H1 (cell line): ENCODE results near the gene MT1H. TPM values are rescaled to one million over a fixed set of nuclear protein-coding genes. Genes with fewer than 3 reads are reported as not detected.

Experiments
- CTCF ChIA-PET: fragments of 300-600 bp; sonication (Branson Sonifier 250); formaldehyde crosslinking; loops from one replicate; lab custom pipeline; 2021; ENCODE audit not compliant: partially characterized antibody; lab: Charles Lee
- POLR2A ChIA-PET: fragments of 300-600 bp; sonication (Branson Sonifier 250); formaldehyde crosslinking; loops from one replicate; lab custom pipeline; 2021; ENCODE audit warnings: inconsistent platforms; ENCODE audit not compliant: partially characterized antibody; lab: Charles Lee
- DNase-seq, 2 experiments: peaks; one replicate each; pipeline versions ENCODE4 v3.0.0 to v3.0.0-alpha.2; 2010 to 2022; ENCODE audit warnings: low spot score in 2 of 2, low read depth in 1 of 2, mixed read lengths in 1 of 2
- FAIRE-seq: peaks from 2 replicates; lab custom pipeline; 2011; peaks lifted over from hg19 to GRCh38; lab: Jason Lieb, UNC
- H2AFZ ChIP-seq: 2 replicates; pipeline ENCODE4 v1.8.1; 2012; ENCODE audit warnings: low read length, inconsistent platforms
- H2AK5ac ChIP-seq: 2 replicates; pipeline ENCODE4 v1.6.1; 2013; ENCODE audit warnings: low read depth, low read length
- H2BK120ac ChIP-seq: replicated peaks from 2 replicates; pipeline ENCODE3; 2013; ENCODE audit warnings: low read depth, low read length, inconsistent platforms
- H2BK12ac ChIP-seq: 2 replicates; pipeline ENCODE4 v1.6.1; 2013; ENCODE audit warnings: low read depth, low read length
- H2BK15ac ChIP-seq: 2 replicates; pipeline ENCODE4 v1.6.1; 2013; ENCODE audit warnings: low read length
- H2BK20ac ChIP-seq: 2 replicates; pipeline ENCODE4 v1.6.1; 2013; ENCODE audit warnings: low read length
- H2BK5ac ChIP-seq: 2 replicates; pipeline ENCODE4 v1.6.1; 2013; ENCODE audit warnings: low read depth, low read length
- H3K14ac ChIP-seq: 2 replicates; pipeline ENCODE4 v1.6.1; 2013; ENCODE audit warnings: inconsistent platforms; ENCODE audit not compliant: insufficient read length
- H3K18ac ChIP-seq: 2 replicates; pipeline ENCODE4 v1.6.1; 2013; ENCODE audit warnings: low read length; ENCODE audit errors: extremely low read depth
- H3K23ac ChIP-seq: 2 replicates; pipeline ENCODE4 v1.6.1; 2013; ENCODE audit warnings: inconsistent platforms; ENCODE audit not compliant: insufficient read length
- H3K23me2 ChIP-seq: 2 replicates; pipeline ENCODE4 v1.6.1; 2013; ENCODE audit warnings: low read depth, low read length
- H3K27ac ChIP-seq: 2 replicates; pipeline ENCODE4 v1.6.1; 2011; ENCODE audit warnings: low read depth, low read length, inconsistent platforms
- H3K27me3 ChIP-seq, 4 experiments: replicated peaks in 1 of 4; 1 replicate in 1 of 4; 2 replicates in 3 of 4; pipeline versions ENCODE4 v1.6.1 to v1.8.1; 2011 to 2013; ENCODE audit warnings: low read length in 3 of 4, mild to moderate bottlenecking in 3 of 4, inconsistent platforms in 2 of 4, mixed read lengths in 2 of 4, moderate library complexity in 1 of 4; ENCODE audit not compliant: control insufficient read depth in 3 of 4, insufficient read depth in 3 of 4; ENCODE audit errors: extremely low read depth in 1 of 4
- H3K36me3 ChIP-seq, 4 experiments: 2 replicates each; pipeline versions ENCODE4 v1.6.1 to v1.8.1; 2011 to 2013; ENCODE audit warnings: mild to moderate bottlenecking in 4 of 4, low read length in 3 of 4, moderate library complexity in 2 of 4, control low read depth in 1 of 4, inconsistent platforms in 1 of 4; ENCODE audit not compliant: insufficient read depth in 4 of 4, control insufficient read depth in 2 of 4
- H3K4ac ChIP-seq: replicated peaks from 2 replicates; pipeline ENCODE3; 2013; ENCODE audit warnings: low read length, low read depth, mixed read lengths, inconsistent platforms; ENCODE audit not compliant: insufficient read length
- H3K4me1 ChIP-seq, 4 experiments: replicated peaks in 1 of 4; 1 replicate in 1 of 4; 2 replicates in 3 of 4; pipeline versions ENCODE4 v1.6.1 to v1.8.1; 2011 to 2013; ENCODE audit warnings: low read length in 3 of 4, inconsistent platforms in 2 of 4, mixed read lengths in 1 of 4; ENCODE audit not compliant: insufficient read depth in 4 of 4, control insufficient read depth in 3 of 4
- H3K4me2 ChIP-seq, 2 experiments: 2 replicates each; pipeline versions ENCODE4 v1.6.1 to v1.8.1; 2011 to 2013; ENCODE audit warnings: low read depth in 2 of 2, low read length in 2 of 2, control low read depth in 1 of 2, inconsistent platforms in 1 of 2, mild to moderate bottlenecking in 1 of 2; ENCODE audit not compliant: insufficient read depth in 1 of 2
- H3K4me3 ChIP-seq, 4 experiments: fragments of 200-600, 300-600 bp in 1 of 4; sonication (generic), shearing (Covaris generic), sonication (Bioruptor Twin) in 1 of 4; 2 replicates each; pipeline versions ENCODE4 v1.5.1 to v1.8.1; 2011 to 2016; ENCODE audit warnings: low read length in 4 of 4, low read depth in 3 of 4, control low read depth in 2 of 4, inconsistent platforms in 2 of 4, mild to moderate bottlenecking in 2 of 4, mixed read lengths in 1 of 4, moderate library complexity in 1 of 4; ENCODE audit not compliant: insufficient read depth in 2 of 4; ENCODE audit errors: extremely low read depth in 1 of 4
- H3K56ac ChIP-seq: replicated peaks from 2 replicates; pipeline ENCODE3; 2013; ENCODE audit warnings: low read depth, mild to moderate bottlenecking, mixed read lengths, low read length, inconsistent platforms; ENCODE audit not compliant: insufficient read length
- H3K79me1 ChIP-seq: 2 replicates; pipeline ENCODE4 v1.6.1; 2013; ENCODE audit warnings: low read depth, low read length, control low read depth
- H3K79me2 ChIP-seq, 2 experiments: 2 replicates each; pipeline versions ENCODE4 v1.6.1 to v1.8.1; 2012 to 2013; ENCODE audit warnings: low read length in 2 of 2, mild to moderate bottlenecking in 2 of 2, inconsistent platforms in 1 of 2; ENCODE audit not compliant: insufficient read depth in 2 of 2, control insufficient read depth in 1 of 2
- H3K9ac ChIP-seq, 4 experiments: replicated peaks in 1 of 4; 1 replicate in 1 of 4; 2 replicates in 3 of 4; pipeline versions ENCODE4 v1.6.1 to v1.8.1; 2011 to 2013; ENCODE audit warnings: low read depth in 3 of 4, low read length in 3 of 4, control low read depth in 2 of 4, mild to moderate bottlenecking in 2 of 4, moderate library complexity in 2 of 4, inconsistent platforms in 1 of 4; ENCODE audit errors: extremely low read depth in 1 of 4
- H3K9me3 ChIP-seq, 2 experiments: 2 replicates each; pipeline versions ENCODE4 v1.6.1 to v1.8.1; 2012 to 2013; ENCODE audit warnings: mild to moderate bottlenecking in 2 of 2, moderate library complexity in 2 of 2, control low read depth in 1 of 2, inconsistent platforms in 1 of 2, low read depth in 1 of 2, low read length in 1 of 2, mixed read lengths in 1 of 2; ENCODE audit not compliant: insufficient read depth in 2 of 2
- H4K20me1 ChIP-seq, 2 experiments: replicated peaks in 1 of 2; 2 replicates each; pipeline versions ENCODE3 to v1.8.1; 2011 to 2013; ENCODE audit warnings: inconsistent platforms in 2 of 2, low read length in 2 of 2, mild to moderate bottlenecking in 1 of 2; ENCODE audit not compliant: insufficient read depth in 2 of 2, control insufficient read depth in 1 of 2
- H4K5ac ChIP-seq: 2 replicates; pipeline ENCODE4 v1.6.1; 2013; ENCODE audit warnings: low read length, low read depth, mixed read lengths, inconsistent platforms; ENCODE audit not compliant: insufficient read length
- H4K8ac ChIP-seq: 2 replicates; pipeline ENCODE4 v1.8.0; 2013; ENCODE audit warnings: mild to moderate bottlenecking, moderate library complexity, low read length, inconsistent platforms; ENCODE audit not compliant: insufficient read depth; ENCODE audit errors: extremely low read depth
- H4K91ac ChIP-seq: replicated peaks from 2 replicates; pipeline ENCODE3; 2013; ENCODE audit warnings: low read length, mixed read lengths, inconsistent platforms; ENCODE audit not compliant: insufficient read length
- BACH1 ChIP-seq: IDR thresholded peaks from 2 replicates; pipeline ENCODE4 v1.6.1; 2012; ENCODE audit warnings: low read length, improper control_type of control experiment
- CBX8 ChIP-seq: fragments of 300-800, 300-1000 bp; sonication (generic); IDR thresholded peaks from 2 replicates; pipeline ENCODE4 v1.7.1; 2016; ENCODE audit warnings: low read depth, low read length, borderline replicate concordance
- CEBPB ChIP-seq: IDR thresholded peaks from 2 replicates; pipeline ENCODE4 v1.6.1; 2012; ENCODE audit warnings: low read depth, low read length
- EZH2 ChIP-seq: fragments of 200-600 bp; sonication (generic); IDR thresholded peaks from 2 replicates; pipeline ENCODE4 v1.7.1; 2012; ENCODE audit warnings: low read depth, mild to moderate bottlenecking, moderate library complexity, low read length, inconsistent platforms; ENCODE audit not compliant: severe bottlenecking
- RAD21 ChIP-seq, 2 experiments: IDR thresholded peaks in 1 of 2; conservative IDR thresholded peaks in 1 of 2; 2 replicates each; pipeline ENCODE4 v1.6.1; 2011; ENCODE audit warnings: low read depth in 2 of 2, low read length in 2 of 2, improper control_type of control experiment in 1 of 2, inconsistent platforms in 1 of 2, mild to moderate bottlenecking in 1 of 2, moderate library complexity in 1 of 2
- RFX5 ChIP-seq: IDR thresholded peaks from 2 replicates; pipeline ENCODE4 v1.6.1; 2011; ENCODE audit warnings: low read depth, low read length, improper control_type of control experiment, borderline replicate concordance
- SIN3A ChIP-seq, 2 experiments: IDR thresholded peaks in 1 of 2; conservative IDR thresholded peaks in 1 of 2; 2 replicates each; pipeline ENCODE4 v1.6.1; 2011 to 2012; ENCODE audit warnings: low read length in 2 of 2, improper control_type of control experiment in 1 of 2, low read depth in 1 of 2, mild to moderate bottlenecking in 1 of 2
- SIX5 ChIP-seq: IDR thresholded peaks from 2 replicates; pipeline ENCODE4 v1.6.1; 2011; ENCODE audit warnings: mild to moderate bottlenecking, low read depth, low read length
- SP2 ChIP-seq: IDR thresholded peaks from 2 replicates; pipeline ENCODE4 v1.6.1; 2012; ENCODE audit warnings: mild to moderate bottlenecking, low read length, inconsistent platforms
- TCF12 ChIP-seq: IDR thresholded peaks from 2 replicates; pipeline ENCODE4 v1.6.1; 2011; ENCODE audit warnings: low read depth, mild to moderate bottlenecking, low read length
- TEAD4 ChIP-seq: IDR thresholded peaks from 2 replicates; pipeline ENCODE4 v1.6.1; 2012; ENCODE audit warnings: low read depth, low read length, inconsistent platforms, mixed read lengths
- YY1 ChIP-seq: IDR thresholded peaks from 2 replicates; pipeline ENCODE4 v1.6.1; 2011; ENCODE audit warnings: low read depth, mild to moderate bottlenecking, low read length
- WGBS, 2 experiments: shearing (Covaris generic) in 1 of 2; methylation state at CpG; one replicate each; pipeline versions ENCODE4 v1.1.6 to v1.1.7; 2013 to 2015; ENCODE audit warnings: low lambda C conversion rate in 2 of 2, mixed read lengths in 2 of 2, inconsistent platforms in 1 of 2, low coverage in 1 of 2, missing lambda C conversion rate in 1 of 2; ENCODE audit not compliant: insufficient replicate concordance in 2 of 2, insufficient coverage in 1 of 2, insufficient read length in 1 of 2; ENCODE audit errors: extremely low coverage in 1 of 2, missing lambda C conversion rate in 1 of 2; 5-methylcytosine and 5-hydroxymethylcytosine counted together
- polyA plus RNA-seq, 7 experiments: library from polyadenylated mRNA; depleted of rRNA in 3 of 7; stranded (reverse) in 5 of 7; unstranded in 2 of 7; fragments of >200 nt in 5 of 7; fragments of 200-250 nt in 2 of 7; gene quantifications; 1 replicate in 5 of 7; 2 replicates in 1 of 7; 4 replicates in 1 of 7; pipeline versions ENCODE4 v1.2.1 to v1.2.3, GENCODE V29; 2011 to 2013; ENCODE audit warnings: missing spikeins in 2 of 7, mixed read lengths in 2 of 7
- total RNA-seq: library from RNA; stranded (reverse); fragmentation: NEBNext Ultra II Directional; extraction: Animal tissue kit (Norgen Biotek cat#: 25700); gene quantifications from 2 replicates; pipeline ENCODE4 v1.2.1, GENCODE V29; 2021

MT1H gene
- total and polyA plus RNA-seq, 2 of the 8 experiments (the other 6 are each of a cell fraction or from before 2014, with no cell fraction given) = 11.9 to 95.7 TPM

DNA sequence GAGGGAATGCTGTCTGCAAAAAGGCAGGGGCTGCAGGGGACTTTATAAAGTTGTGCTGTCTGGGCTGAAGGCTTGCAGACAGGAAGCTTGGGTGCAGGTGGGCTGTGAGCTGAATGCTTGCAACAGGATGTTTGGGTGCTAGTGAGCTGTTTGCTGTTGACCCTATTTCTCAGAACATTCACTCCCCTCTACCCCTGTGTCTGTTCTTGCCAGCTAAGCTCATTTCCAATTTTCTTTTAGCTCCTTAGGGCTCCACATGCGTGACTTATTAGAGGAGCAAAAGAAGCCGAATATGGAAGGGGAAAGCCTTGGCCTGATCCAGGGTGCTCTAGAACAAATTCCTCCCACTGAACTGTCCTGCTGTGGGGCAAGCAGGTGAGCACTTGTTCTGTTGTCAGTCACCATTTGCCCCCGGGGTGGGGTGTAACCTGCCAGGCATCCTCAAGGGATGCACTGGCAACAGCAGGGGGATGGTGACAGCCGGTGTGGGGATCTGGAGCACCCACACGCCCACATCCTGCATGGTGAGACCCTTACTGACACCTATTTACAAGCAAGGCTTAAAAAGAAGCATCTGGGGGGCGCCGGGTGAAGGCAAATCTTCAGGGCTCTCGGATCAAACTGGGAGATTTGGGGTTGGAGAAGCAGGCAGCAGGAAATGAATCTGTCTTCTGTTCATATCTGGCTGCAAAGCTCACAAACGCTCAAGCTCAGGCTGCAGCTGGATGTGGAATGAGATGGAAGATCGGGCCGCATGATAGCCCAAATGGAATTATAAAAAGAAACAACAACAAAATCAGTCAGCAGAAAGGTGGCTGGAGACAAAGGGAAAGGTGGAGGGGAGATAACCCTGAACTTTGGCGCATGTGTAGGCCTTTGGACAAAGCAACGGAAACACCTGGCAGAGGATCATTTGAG lies 39.2 kb downstream of the MT1H start:
- H2BK5ac ChIP-seq = no peak overlapping the region
- no peak overlapping the region for H3K4me2 ChIP-seq
- H3K27me3 ChIP-seq = no peaks in the 10 kb centered on the region
- CTCF ChIA-PET = interaction anchor here (0.8 to 1.1 kb wide), 2 partner anchors 10 to 80 kb away, joined by 3 read pairs; no protein-coding TSS in a partner anchor
- H4K91ac ChIP-seq = no peak overlapping the region
- no peak overlapping the region for H2BK12ac ChIP-seq
- POLR2A ChIA-PET = interaction anchor here (1.2 kb wide), 1 partner anchor 33 kb away, joined by 3 read pairs; no protein-coding TSS in a partner anchor
- H3K23me2 ChIP-seq = no peaks in the 10 kb centered on the region
- H2AK5ac ChIP-seq = no peak overlapping the region
- no peak overlapping the region for H3K23ac ChIP-seq
- no peaks in the 10 kb centered on the region for H4K20me1 ChIP-seq
- no peak overlapping the region for H3K14ac ChIP-seq
- H3K4ac ChIP-seq = no peak overlapping the region
- WGBS, 2 experiments = 86% methylated on average over 13 of the region's 13 CpGs; no CpG with 5 or more reads in 1 of the 2 experiments
- H2BK120ac ChIP-seq = no peak overlapping the region
- H3K79me2 ChIP-seq = no peaks in the 10 kb centered on the region
- H3K36me3 ChIP-seq = no peaks in the 10 kb centered on the region
- no peak for FAIRE-seq
- no peak overlapping the region for H4K5ac ChIP-seq
- no peaks in the 10 kb centered on the region for H3K9me3 ChIP-seq
- H2BK20ac ChIP-seq = no peak overlapping the region
- H4K8ac ChIP-seq = no peak overlapping the region
- no peak overlapping the region for H3K18ac ChIP-seq
- no peak overlapping the region for H3K27ac ChIP-seq
- H2AFZ ChIP-seq = no peak overlapping the region
- no peak overlapping the region for H3K4me3 ChIP-seq
- no peak for DNase-seq
- no peaks in the 10 kb centered on the region for H3K4me1 ChIP-seq
- H3K79me1 ChIP-seq = no peaks in the 10 kb centered on the region
- no peak overlapping the region for H3K56ac ChIP-seq
- H2BK15ac ChIP-seq = no peak overlapping the region
- H3K9ac ChIP-seq = no peak overlapping the region
- TF ChIP-seq CEBPB = no peak
- TF ChIP-seq BACH1 = no peak
- no peak for TF ChIP-seq RAD21 (IDR thresholded peaks at IDR 0.05 in 1 of 2, conservative IDR thresholded peaks at IDR 0.05 in 1 of 2; ENCODE audit: low read depth in 2 of 2, low read length in 2 of 2)
- no peak for TF ChIP-seq SIX5
- no peak for TF ChIP-seq RFX5
- TF ChIP-seq YY1 = no peak
- TF ChIP-seq TEAD4 = no peak
- TF ChIP-seq SP2 = no peak
- TF ChIP-seq EZH2 = no peak
- no peak for TF ChIP-seq CBX8
- no peak for TF ChIP-seq SIN3A (conservative IDR thresholded peaks at IDR 0.05 in 1 of 2, IDR thresholded peaks at IDR 0.05 in 1 of 2; ENCODE audit: low read depth in 1 of 2, low read length in 2 of 2)
- no peak for TF ChIP-seq TCF12
